ENCODE results near the gene SSBP4.

DNA sequence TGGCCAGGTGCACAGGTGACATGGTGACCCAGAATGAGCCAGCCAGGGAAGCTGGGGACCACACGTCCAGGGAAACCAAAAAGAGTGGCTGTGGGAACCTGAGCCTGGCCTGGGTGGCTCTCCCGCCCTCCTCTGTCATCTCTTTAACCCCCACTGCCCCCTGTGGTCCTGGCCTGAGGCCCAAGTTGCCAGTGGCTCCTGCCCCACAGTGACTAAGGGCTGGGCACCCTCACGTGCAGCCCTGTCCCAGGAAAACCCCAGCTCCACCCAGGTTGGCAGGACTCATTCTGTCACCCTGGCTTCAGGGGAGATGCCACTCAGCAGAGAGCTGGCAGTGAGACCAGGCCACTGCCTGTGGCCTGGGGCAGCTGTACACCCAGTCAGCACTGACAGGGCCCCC is 49.3 kb downstream of the SSBP4 start:
- TF ChIP-seq, protein P1, sequence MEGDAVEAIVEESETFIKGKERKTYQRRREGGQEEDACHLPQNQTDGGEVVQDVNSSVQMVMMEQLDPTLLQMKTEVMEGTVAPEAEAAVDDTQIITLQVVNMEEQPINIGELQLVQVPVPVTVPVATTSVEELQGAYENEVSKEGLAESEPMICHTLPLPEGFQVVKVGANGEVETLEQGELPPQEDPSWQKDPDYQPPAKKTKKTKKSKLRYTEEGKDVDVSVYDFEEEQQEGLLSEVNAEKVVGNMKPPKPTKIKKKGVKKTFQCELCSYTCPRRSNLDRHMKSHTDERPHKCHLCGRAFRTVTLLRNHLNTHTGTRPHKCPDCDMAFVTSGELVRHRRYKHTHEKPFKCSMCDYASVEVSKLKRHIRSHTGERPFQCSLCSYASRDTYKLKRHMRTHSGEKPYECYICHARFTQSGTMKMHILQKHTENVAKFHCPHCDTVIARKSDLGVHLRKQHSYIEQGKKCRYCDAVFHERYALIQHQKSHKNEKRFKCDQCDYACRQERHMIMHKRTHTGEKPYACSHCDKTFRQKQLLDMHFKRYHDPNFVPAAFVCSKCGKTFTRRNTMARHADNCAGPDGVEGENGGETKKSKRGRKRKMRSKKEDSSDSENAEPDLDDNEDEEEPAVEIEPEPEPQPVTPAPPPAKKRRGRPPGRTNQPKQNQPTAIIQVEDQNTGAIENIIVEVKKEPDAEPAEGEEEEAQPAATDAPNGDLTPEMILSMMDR (IDR thresholded peaks at IDR 0.05; ENCODE audit: low read depth, low read length, missing input control) = no peak
- TF ChIP-seq TAF1 (conservative IDR thresholded peaks at IDR 0.05) (no peak), RAD21 (IDR thresholded peaks at IDR 0.05) (no peak), YY1 (IDR thresholded peaks at IDR 0.05) (no peak), SP1 (IDR thresholded peaks at IDR 0.05) (no peak), EGR1 (IDR thresholded peaks at IDR 0.05; ENCODE audit: low read depth in 2 of 2) (no peak), GABPA (IDR thresholded peaks at IDR 0.05 in 1 of 2, conservative IDR thresholded peaks at IDR 0.05 in 1 of 2) (no peak), RXRA (IDR thresholded peaks at IDR 0.05) (no peak), FOXA1 (IDR thresholded peaks at IDR 0.05) (no peak), JUND (IDR thresholded peaks at IDR 0.05) (no peak), FOXA2 (IDR thresholded peaks at IDR 0.05) (no peak), HNF4A (conservative IDR thresholded peaks at IDR 0.05) (no peak)
- TF ChIP-seq, protein P2, sequence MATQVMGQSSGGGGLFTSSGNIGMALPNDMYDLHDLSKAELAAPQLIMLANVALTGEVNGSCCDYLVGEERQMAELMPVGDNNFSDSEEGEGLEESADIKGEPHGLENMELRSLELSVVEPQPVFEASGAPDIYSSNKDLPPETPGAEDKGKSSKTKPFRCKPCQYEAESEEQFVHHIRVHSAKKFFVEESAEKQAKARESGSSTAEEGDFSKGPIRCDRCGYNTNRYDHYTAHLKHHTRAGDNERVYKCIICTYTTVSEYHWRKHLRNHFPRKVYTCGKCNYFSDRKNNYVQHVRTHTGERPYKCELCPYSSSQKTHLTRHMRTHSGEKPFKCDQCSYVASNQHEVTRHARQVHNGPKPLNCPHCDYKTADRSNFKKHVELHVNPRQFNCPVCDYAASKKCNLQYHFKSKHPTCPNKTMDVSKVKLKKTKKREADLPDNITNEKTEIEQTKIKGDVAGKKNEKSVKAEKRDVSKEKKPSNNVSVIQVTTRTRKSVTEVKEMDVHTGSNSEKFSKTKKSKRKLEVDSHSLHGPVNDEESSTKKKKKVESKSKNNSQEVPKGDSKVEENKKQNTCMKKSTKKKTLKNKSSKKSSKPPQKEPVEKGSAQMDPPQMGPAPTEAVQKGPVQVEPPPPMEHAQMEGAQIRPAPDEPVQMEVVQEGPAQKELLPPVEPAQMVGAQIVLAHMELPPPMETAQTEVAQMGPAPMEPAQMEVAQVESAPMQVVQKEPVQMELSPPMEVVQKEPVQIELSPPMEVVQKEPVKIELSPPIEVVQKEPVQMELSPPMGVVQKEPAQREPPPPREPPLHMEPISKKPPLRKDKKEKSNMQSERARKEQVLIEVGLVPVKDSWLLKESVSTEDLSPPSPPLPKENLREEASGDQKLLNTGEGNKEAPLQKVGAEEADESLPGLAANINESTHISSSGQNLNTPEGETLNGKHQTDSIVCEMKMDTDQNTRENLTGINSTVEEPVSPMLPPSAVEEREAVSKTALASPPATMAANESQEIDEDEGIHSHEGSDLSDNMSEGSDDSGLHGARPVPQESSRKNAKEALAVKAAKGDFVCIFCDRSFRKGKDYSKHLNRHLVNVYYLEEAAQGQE (IDR thresholded peaks at IDR 0.05) = no peak
- TF ChIP-seq, protein P3, sequence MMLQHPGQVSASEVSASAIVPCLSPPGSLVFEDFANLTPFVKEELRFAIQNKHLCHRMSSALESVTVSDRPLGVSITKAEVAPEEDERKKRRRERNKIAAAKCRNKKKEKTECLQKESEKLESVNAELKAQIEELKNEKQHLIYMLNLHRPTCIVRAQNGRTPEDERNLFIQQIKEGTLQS (IDR thresholded peaks at IDR 0.05) = no peak
